DMS79 (cell line): ENCODE measurements around the gene HSF2.
"Not testable (repeated sequence)": the region's sequence is repeated elsewhere in the genome, so short reads cannot be mapped to it uniquely, and the experiment has no call there.

ENCODE experiments used
- DNase-seq: peaks from one replicate; lab custom pipeline; 2025; lab: John Stamatoyannopoulos, UW

HSF2 gene

DNA sequence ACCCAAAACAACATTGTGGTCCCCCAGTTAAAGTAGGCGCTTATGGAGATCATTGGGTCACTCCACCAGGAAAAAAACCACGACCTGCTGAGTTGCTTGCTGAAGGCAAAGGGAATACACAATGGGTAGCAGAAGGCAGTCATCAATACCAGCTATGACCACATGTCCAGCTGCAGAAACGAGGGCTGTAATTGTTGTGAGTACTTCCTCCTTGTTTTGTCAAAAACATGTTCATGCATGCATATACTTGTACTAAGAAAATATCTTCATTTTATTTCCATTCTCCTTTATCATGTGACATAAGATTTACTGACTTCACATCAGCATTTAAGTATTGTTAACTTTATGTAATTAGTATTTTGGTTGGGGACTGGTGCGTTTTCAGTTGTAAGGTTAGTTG, 55.2 kb downstream of the HSF2 start:
- no peak for DNase-seq

DNA sequence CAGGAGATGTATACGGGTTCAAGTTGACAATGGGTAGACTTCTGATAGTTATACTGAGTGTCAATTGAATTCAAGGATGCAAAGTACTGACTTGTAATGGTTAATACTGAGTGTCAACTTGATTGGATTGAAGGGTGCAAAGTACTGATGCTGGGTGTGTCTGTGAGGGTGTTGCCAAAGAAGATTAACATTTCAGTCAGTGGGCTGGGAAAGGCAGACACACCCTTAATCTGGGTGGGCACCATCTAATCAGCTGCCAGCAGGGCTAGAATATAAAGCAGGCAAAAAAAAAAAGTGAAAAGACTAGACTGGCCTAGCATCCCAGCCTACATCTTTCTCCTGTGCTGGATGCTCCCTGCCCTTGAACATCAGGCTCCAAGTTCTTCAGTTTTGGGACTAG, 55.7 kb downstream of the HSF2 start:
- DNase-seq = not testable (repeated sequence)

DNA sequence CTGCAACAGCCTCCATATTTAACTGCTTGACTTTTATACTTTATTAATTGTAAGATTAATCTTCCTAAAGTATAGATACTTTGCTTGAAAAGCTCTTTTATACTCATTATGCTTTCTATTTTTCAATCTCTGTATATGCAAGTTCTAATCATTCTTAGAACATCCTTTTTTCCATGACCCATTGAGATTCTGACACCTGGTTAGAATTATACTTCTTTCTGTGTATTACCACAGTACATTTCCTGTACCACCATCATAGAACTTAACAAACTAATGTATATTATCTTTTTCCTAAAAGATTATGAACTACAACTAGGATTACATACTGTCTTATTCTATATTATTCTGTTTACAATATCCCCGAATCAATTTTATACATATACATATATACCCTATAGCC, 58.6 kb downstream of the HSF2 start:
- no peak for DNase-seq

DNA sequence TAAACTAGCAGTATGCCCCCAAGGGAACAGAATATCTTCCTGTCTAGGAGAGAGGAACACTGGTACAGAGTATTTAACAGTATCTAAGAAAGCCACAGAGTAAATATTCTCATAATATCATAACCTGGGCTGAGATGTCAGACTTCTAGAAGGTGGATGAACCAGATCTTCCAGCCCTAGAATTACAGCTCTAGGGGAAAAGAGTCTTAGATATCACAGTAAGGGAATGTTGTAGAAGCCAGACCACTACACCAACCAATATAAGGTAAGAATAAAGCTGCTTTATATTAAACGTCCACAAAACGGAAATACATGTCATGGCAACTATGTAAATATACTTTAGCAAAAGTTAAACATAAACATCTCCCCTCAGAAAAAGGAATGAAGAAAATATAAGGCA, 59.8 kb downstream of the HSF2 start:
- no peak for DNase-seq

DNA sequence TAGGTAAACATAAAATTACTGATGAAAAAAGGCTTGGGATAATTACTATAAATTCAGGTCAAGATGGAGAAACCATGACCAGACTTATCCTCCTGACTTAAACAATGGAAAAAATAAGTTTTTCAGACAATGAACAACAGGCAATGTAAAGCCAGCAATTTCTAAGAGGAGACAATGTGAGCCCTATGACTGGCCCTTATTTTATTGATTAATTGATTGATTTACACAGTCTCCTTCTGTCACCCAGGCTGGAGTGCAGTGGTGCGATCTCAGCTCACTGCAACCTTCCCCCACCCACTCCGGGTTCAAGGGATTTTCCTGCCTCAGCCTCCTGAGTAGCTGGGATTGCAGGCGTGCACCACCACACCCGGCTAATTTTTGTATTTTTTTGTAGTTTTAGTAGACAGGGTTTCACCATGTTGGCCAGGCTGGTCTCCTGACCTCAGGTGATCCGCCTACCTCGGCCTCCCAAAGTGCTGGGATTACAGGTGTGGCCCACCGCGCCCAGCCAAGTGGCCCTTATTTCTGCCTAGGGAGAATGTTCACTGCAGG, 60.5 kb downstream of the HSF2 start:
- DNase-seq = not testable (repeated sequence)

DNA sequence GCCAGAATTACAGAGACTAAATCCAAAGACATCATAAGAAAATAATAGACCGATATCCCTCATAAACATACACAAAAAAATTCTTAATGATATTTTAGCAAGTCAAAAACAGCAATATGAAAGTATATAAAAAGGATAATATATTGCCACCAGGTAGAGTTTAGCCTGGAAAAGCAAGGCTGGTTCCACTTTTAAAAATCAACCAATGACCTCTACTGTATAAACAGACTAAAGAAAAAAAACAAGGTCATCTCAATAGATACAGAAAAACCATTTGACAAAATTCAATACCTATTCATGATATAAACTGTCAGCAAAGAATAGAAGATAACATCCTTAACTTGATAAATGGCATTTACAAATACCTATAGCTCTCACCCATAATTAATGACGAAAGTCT, 62.4 kb downstream of the HSF2 start:
- DNase-seq = no peak

DNA sequence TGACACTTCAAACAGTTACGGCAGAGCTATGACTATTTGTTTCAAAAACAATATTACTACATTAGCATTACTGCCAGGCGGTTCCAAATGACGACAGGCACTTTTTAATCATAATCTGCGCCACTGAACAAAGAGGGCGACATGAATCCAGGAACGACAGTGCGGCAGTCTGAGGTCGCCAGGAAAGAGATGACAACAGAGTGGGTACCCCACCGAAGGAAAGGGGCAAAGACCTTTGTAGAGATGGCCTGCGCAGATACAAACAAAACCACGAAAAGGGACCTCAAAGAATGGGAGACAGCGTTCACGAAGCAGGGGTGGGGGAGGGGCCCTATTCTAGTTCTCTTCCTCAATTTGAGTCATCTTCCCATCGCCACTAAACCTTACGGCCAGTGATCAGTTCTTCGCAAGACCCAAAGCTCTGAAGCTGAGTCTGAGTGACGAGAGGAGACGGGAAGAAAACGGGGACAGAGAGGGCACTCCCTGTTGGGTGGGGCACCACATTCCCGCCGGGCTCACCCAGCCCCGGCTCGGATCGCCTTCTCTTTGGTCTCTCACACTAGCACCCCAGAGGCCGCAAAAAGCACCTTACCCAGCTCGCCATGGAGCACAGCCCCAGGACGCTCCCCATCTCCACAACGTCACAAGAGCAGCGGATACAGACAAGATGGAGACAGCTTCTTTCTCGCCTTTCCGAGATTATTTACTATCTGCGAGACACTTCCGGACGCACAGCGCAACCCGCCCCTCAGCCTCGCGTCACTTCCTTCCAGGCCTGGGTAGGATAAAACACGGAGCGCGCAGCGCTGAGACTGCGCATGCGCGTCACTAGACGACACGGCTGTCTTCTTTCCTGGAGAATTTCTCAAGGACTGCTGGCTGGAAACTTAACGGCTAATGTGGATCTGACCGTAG, 71.9 kb downstream of the HSF2 start, which contains the start of gene SERINC1:
Gene SERINC1 (minus strand): TSS at position 701 of the 915 bp plus-strand sequence. CDS start 70 bp downstream, at position 631.
- DNase-seq = peak; percentile 87

DNA sequence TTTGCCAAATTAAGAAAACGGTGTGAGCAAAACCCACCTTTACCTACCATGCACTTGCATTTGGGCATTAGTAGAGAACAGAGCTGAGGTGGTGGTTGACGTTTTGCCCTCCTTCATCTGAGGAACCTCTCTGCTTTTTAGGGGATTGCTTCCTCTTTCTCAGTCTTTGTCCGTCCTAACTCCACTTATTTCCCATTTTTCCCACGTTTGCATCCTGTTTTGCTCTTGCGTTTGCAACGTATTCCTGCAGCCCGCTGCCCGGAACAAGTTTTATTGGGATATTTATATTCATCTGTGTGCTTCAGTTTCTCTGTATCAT, 72.5 kb downstream of the HSF2 start:
- no peak for DNase-seq

DNA sequence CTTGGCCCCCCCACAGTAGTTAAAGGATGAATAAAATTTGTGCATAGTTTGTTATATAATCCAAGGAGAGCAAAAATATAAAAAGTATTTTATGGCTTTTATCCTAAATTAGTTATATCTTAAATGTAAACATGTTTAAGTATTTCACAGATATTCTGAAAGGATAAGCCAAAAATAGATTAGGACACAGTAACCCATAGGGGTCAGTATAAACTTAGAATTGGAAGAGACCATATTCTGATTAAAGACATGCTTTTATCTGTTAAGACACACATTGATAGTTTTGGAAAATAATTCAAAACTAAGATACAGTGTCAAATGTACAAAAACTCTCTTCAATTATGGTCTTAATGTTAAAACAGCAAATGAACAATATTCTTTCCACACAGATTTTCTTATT, 76.7 kb downstream of the HSF2 start:
- no peak for DNase-seq

DNA sequence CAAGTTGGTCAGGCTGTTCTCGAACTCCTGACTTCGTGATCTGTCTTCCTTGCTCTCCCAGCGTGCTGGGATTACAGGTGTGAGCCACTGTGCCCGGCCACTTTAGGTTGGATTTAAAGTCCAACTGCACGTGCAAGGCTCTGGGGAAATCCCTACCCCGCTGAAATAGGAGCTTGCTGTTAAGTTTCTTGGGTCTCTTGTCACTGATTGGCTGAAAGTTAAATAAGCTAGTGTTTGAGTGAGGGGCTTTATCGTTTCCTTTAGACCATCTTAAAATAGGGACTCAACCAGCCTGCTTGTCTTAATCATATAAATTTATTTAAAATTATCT, 83.3 kb downstream of the HSF2 start:
- no peak for DNase-seq
